Panc1 (cell line): ENCODE results near the gene ABLIM2. TPM values are rescaled to one million over a fixed set of nuclear protein-coding genes. Genes with fewer than 3 reads are reported as not detected.

Source experiments
- ATAC-seq: fragments of 200-7000 bp; cut with Tn5 transposase; 2 replicates; pipeline ENCODE4 v1.9.1; 2020; ENCODE audit warnings: mild to moderate bottlenecking, moderate library complexity
- BruUV-seq: library from RNA; stranded (reverse); fragments of 400-500 nt; replicated peaks from 2 replicates; lab custom pipeline; 2021; lab: Mats Ljungman, UMichigan
- CTCF ChIA-PET: fragments of 300-600 bp; sonication (Branson Sonifier 250); formaldehyde crosslinking; loops from one replicate; lab custom pipeline; 2022; ENCODE audit warnings: antibody characterized with exemption; lab: Charles Lee
- POLR2A ChIA-PET: fragments of 300-600 bp; sonication (Branson Sonifier 250); formaldehyde crosslinking; loops from one replicate; lab custom pipeline; 2022; ENCODE audit warnings: antibody characterized with exemption; lab: Charles Lee
- DNase-seq: peaks from one replicate; pipeline ENCODE4 v3.0.0-alpha.2; 2010; ENCODE audit warnings: low read depth, low spot score
- H3K27ac ChIP-seq: 2 replicates; pipeline ENCODE4 v1.5.1; 2011; ENCODE audit warnings: mild to moderate bottlenecking, low read length, inconsistent platforms
- H3K27me3 ChIP-seq: fragments of 200-500 bp; sonication (Bioruptor generic); 2 replicates; pipeline ENCODE4 v1.6.0; 2014; ENCODE audit warnings: low read length, inconsistent platforms; ENCODE audit not compliant: control insufficient read depth, insufficient read depth
- H3K36me3 ChIP-seq: fragments of 200-500 bp; sonication (Bioruptor generic); 2 replicates; pipeline ENCODE4 v1.5.1; 2014; ENCODE audit warnings: inconsistent platforms, mild to moderate bottlenecking, low read length, moderate library complexity; ENCODE audit not compliant: control insufficient read depth, insufficient read depth
- H3K4me1 ChIP-seq: 2 replicates; pipeline ENCODE4 v1.5.1; 2011; ENCODE audit warnings: inconsistent platforms, mild to moderate bottlenecking, low read length, moderate library complexity; ENCODE audit not compliant: control insufficient read depth, insufficient read depth
- H3K4me3 ChIP-seq, 2 experiments: 2 replicates each; pipeline ENCODE4 v1.5.1; 2011 to 2012; ENCODE audit warnings: low read depth in 2 of 2, low read length in 2 of 2, mild to moderate bottlenecking in 2 of 2, inconsistent platforms in 1 of 2, moderate library complexity in 1 of 2
- H3K9me3 ChIP-seq: fragments of 200-500 bp; sonication (Bioruptor generic); 2 replicates; pipeline ENCODE4 v1.5.1; 2014; ENCODE audit warnings: low read depth, mild to moderate bottlenecking, inconsistent platforms, low read length, moderate library complexity; ENCODE audit not compliant: control insufficient read depth, insufficient read depth
- POLR2AphosphoS5 ChIP-seq: IDR thresholded peaks from 2 replicates; pipeline ENCODE4 v1.6.1; 2012; ENCODE audit warnings: mild to moderate bottlenecking, low read depth, low read length, moderate library complexity
- SIN3A ChIP-seq: IDR thresholded peaks from 2 replicates; pipeline ENCODE4 v1.6.1; 2012; ENCODE audit warnings: low read depth, mild to moderate bottlenecking, low read length, moderate library complexity, borderline replicate concordance; ENCODE audit not compliant: insufficient read depth
- TCF7L2 ChIP-seq: IDR thresholded peaks from 2 replicates; pipeline ENCODE4 v1.6.1; 2011; ENCODE audit warnings: mild to moderate bottlenecking, low read depth, low read length, inconsistent platforms
- in situ Hi-C: cut with HindIII; loops from 2 replicates; pipeline ENCODE4 v1.10.0; 2016; ENCODE audit warnings: low sequenced_read_pairs, low pct_unique_long_range_greater_than_20kb
- intact Hi-C: fragments of 100-400 bp; cut with micrococcal nuclease; formaldehyde crosslinking; loops from one replicate; pipeline ENCODE4 v1.10.0; 2022; ENCODE audit not compliant: unreplicated experiment
- total RNA-seq: library from RNA; stranded (reverse); gene quantifications from one replicate; pipeline ENCODE4 v1.2.1, GENCODE V29; 2021; ENCODE audit not compliant: unreplicated experiment
- TF ChIP-seq, protein P1 (sequence below), 2 experiments: IDR thresholded peaks; 2 replicates each; pipeline ENCODE4 v1.6.1; 2011 to 2012; ENCODE audit warnings: low read depth in 2 of 2, control low read depth in 1 of 2, low read length in 1 of 2, mild to moderate bottlenecking in 1 of 2, moderate library complexity in 1 of 2; ENCODE audit not compliant: insufficient read depth in 1 of 2
- TF ChIP-seq, protein P2 (sequence below): fragments of 450-650 bp; IDR thresholded peaks from 2 replicates; pipeline ENCODE4 v1.5.1; 2017; ENCODE audit warnings: mild to moderate bottlenecking

The ABLIM2 gene
- total RNA-seq, 1 experiment from 2014 or later, result 0.64 TPM

DNA sequence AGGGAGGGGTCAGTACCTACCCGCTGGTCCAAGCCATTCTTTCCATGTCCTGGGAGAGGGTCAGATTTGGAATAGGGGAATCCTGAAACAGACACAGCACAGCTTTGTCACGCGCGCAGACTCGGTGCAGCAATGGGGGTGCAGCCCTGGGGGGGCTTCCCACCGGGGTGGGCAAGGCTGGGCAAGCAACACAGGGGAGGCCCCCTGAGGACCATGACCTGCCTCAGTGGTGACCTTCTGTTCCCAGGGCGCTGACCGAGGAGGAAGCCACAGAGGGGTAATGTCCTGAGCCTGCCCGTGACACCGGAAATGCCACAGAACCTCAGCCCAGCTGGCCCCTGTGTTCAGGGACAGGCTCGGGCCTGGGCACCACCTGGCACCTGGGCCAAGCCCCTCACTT, 165.8 kb downstream of the ABLIM2 start:
- ChIA-PET POLR2A (interaction anchor here (0.5 kb wide), 1 partner anchor 322 kb away, joined by 8 read pairs; no protein-coding TSS in a partner anchor), CTCF (no interaction called here)

DNA sequence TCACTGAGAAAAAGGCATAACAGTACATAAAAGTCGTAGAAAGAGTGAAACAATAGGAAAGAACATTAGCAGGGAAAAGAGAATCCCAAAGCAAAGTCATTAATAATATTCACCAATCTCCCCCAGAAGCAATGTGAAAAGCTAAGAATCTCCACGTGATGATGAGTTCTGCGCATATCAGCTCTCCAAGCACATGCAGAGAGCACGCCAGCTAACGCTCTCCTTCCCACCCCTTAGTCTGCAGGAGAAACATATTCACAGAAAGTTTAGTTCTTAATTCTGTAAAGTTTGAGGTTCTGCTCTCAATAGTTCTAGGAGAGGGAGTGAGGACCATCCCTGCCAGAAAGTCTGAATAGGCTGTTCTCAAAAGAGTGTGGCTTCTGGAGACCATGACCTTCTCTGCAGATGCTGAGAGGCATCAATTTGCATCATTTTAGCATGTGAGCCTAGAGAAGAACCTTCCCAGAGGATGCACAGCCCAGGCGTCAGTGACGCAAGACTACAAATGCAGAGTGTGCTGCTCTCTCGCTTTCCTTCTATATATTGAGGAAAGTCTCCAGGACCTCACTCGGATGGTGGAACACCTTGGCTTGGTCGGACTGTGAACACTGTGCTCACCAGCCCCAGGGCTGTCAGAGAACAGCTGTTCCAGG, 167.7 kb downstream of the ABLIM2 start:
- peaks cover 13% of the 10 kb centered on the region for H3K4me1 ChIP-seq
- in situ Hi-C loops (no loop called here), intact Hi-C loops (no loop called here)
- DNase-seq, result no peak
- TF ChIP-seq, protein P1, sequence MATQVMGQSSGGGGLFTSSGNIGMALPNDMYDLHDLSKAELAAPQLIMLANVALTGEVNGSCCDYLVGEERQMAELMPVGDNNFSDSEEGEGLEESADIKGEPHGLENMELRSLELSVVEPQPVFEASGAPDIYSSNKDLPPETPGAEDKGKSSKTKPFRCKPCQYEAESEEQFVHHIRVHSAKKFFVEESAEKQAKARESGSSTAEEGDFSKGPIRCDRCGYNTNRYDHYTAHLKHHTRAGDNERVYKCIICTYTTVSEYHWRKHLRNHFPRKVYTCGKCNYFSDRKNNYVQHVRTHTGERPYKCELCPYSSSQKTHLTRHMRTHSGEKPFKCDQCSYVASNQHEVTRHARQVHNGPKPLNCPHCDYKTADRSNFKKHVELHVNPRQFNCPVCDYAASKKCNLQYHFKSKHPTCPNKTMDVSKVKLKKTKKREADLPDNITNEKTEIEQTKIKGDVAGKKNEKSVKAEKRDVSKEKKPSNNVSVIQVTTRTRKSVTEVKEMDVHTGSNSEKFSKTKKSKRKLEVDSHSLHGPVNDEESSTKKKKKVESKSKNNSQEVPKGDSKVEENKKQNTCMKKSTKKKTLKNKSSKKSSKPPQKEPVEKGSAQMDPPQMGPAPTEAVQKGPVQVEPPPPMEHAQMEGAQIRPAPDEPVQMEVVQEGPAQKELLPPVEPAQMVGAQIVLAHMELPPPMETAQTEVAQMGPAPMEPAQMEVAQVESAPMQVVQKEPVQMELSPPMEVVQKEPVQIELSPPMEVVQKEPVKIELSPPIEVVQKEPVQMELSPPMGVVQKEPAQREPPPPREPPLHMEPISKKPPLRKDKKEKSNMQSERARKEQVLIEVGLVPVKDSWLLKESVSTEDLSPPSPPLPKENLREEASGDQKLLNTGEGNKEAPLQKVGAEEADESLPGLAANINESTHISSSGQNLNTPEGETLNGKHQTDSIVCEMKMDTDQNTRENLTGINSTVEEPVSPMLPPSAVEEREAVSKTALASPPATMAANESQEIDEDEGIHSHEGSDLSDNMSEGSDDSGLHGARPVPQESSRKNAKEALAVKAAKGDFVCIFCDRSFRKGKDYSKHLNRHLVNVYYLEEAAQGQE (IDR thresholded peaks at IDR 0.05; ENCODE audit: insufficient read depth in 1 of 2, low read depth in 2 of 2, low read length in 1 of 2), result no peak
- TF ChIP-seq, protein P2, sequence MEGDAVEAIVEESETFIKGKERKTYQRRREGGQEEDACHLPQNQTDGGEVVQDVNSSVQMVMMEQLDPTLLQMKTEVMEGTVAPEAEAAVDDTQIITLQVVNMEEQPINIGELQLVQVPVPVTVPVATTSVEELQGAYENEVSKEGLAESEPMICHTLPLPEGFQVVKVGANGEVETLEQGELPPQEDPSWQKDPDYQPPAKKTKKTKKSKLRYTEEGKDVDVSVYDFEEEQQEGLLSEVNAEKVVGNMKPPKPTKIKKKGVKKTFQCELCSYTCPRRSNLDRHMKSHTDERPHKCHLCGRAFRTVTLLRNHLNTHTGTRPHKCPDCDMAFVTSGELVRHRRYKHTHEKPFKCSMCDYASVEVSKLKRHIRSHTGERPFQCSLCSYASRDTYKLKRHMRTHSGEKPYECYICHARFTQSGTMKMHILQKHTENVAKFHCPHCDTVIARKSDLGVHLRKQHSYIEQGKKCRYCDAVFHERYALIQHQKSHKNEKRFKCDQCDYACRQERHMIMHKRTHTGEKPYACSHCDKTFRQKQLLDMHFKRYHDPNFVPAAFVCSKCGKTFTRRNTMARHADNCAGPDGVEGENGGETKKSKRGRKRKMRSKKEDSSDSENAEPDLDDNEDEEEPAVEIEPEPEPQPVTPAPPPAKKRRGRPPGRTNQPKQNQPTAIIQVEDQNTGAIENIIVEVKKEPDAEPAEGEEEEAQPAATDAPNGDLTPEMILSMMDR, result no peak
- TF ChIP-seq POLR2AphosphoS5, result no peak
- no peak for TF ChIP-seq TCF7L2
- TF ChIP-seq SIN3A, result no peak
- no peak overlapping the region for H3K4me3 ChIP-seq
- BruUV-seq, result no TSS peak
- no peaks in the 10 kb centered on the region for H3K9me3 ChIP-seq
- H3K27ac ChIP-seq, result no peak overlapping the region
- no peak for ATAC-seq
- ChIA-PET CTCF (no interaction called here), POLR2A (no interaction called here)
- H3K27me3 ChIP-seq, result no peaks in the 10 kb centered on the region
- no peaks in the 10 kb centered on the region for H3K36me3 ChIP-seq

More for the DNA sequence above, 165.8 kb downstream of the ABLIM2 start:
- ATAC-seq (no peak), DNase-seq (no peak)
- no peaks in the 10 kb centered on the region for H3K36me3 ChIP-seq
- no peak overlapping the region for H3K27ac ChIP-seq
- no TSS peak for BruUV-seq
- H3K4me1 ChIP-seq, result no peaks in the 10 kb centered on the region
- intact Hi-C loops (no loop called here), in situ Hi-C loops (no loop called here)
- TF ChIP-seq, protein P1 (IDR thresholded peaks at IDR 0.05; ENCODE audit: insufficient read depth in 1 of 2, low read depth in 2 of 2, low read length in 1 of 2), result no peak
- TF ChIP-seq TCF7L2 (no peak), SIN3A (no peak), POLR2AphosphoS5 (no peak)
- TF ChIP-seq, protein P2, result no peak
- no peaks in the 10 kb centered on the region for H3K27me3 ChIP-seq
- no peaks in the 10 kb centered on the region for H3K9me3 ChIP-seq
- no peak overlapping the region for H3K4me3 ChIP-seq
